ENCODE results near the gene HMGB4.

GRCh38 chr1:33846861-33847260, 17.0 kb upstream of the HMGB4 start:
- TF ChIP-seq CTCF (conservative IDR thresholded peaks at IDR 0.05) (no peak), EZH2 (IDR thresholded peaks at IDR 0.05; ENCODE audit: low read depth) (no peak)
